Measurements from ENCODE around the gene PAPPA.

GRCh38 chr9:116450378-116451139 lies 297.0 kb downstream of the PAPPA start:
- TF ChIP-seq CTCF (IDR thresholded peaks at IDR 0.05; ENCODE audit: insufficient read depth, low read depth, low read length): no peak
- no peak for TF ChIP-seq EZH2 (IDR thresholded peaks at IDR 0.05; ENCODE audit: insufficient read depth, low read length)
